Neural cell (in vitro differentiated cells): ENCODE measurements around the gene BTBD17. TPM values are rescaled to one million over a fixed set of nuclear protein-coding genes. Genes with fewer than 3 reads are reported as not detected.

Source experiments
- H2AFZ ChIP-seq: fragments of 200-600, 300-800 bp; sonication (generic), shearing (Covaris generic); 2 replicates; pipeline ENCODE4 v1.6.0; 2014; ENCODE audit warnings: low read depth, mild to moderate bottlenecking, antibody characterized with exemption, low read length, moderate library complexity
- H3F3A ChIP-seq: fragments of 200-600 bp; shearing (Covaris generic); 2 replicates; pipeline ENCODE4 v1.6.1; 2016; ENCODE audit warnings: mild to moderate bottlenecking, moderate library complexity, mixed read lengths, antibody characterized with exemption, low read length; ENCODE audit not compliant: insufficient read depth, poor library complexity, severe bottlenecking
- H3K27ac ChIP-seq: fragments of 200-600, 300-800 bp; sonication (generic), shearing (Covaris generic); 2 replicates; pipeline ENCODE4 v1.5.1; 2014; ENCODE audit warnings: mild to moderate bottlenecking, low read length, moderate library complexity
- H3K27me3 ChIP-seq: fragments of 300-800, 200-600 bp; sonication (generic), shearing (Covaris generic); 2 replicates; pipeline ENCODE4 v1.6.0; 2014; ENCODE audit warnings: mild to moderate bottlenecking, low read depth, low read length, moderate library complexity; ENCODE audit not compliant: insufficient read depth
- H3K36me3 ChIP-seq: fragments of 300-800, 200-600 bp; sonication (generic), shearing (Covaris generic); 2 replicates; pipeline ENCODE4 v1.5.1; 2014; ENCODE audit warnings: mild to moderate bottlenecking, antibody characterized with exemption, low read length, moderate library complexity; ENCODE audit not compliant: insufficient read depth
- H3K4me2 ChIP-seq: fragments of 300-800, 200-600 bp; sonication (generic), shearing (Covaris generic); 2 replicates; pipeline ENCODE4 v1.6.0; 2014; ENCODE audit warnings: mild to moderate bottlenecking, low read length
- H3K4me3 ChIP-seq: fragments of 300-800, 200-600 bp; sonication (generic), shearing (Covaris generic); 2 replicates; pipeline ENCODE4 v1.5.1; 2014; ENCODE audit warnings: mild to moderate bottlenecking, low read length, moderate library complexity
- H3K79me2 ChIP-seq: fragments of 200-600 bp; shearing (Covaris generic); replicated peaks from 2 replicates; pipeline ENCODE4 v1.6.0; 2014; ENCODE audit warnings: mild to moderate bottlenecking, low read length, moderate library complexity; ENCODE audit not compliant: insufficient read depth
- H3K9ac ChIP-seq: fragments of 300-800, 200-600 bp; sonication (generic), shearing (Covaris generic); 2 replicates; pipeline ENCODE4 v1.6.1; 2016; ENCODE audit warnings: mild to moderate bottlenecking, low read length, mixed read lengths
- H3K9me2 ChIP-seq: fragments of 200-600 bp; shearing (Covaris generic); 2 replicates; pipeline ENCODE4 v1.6.1; 2016; ENCODE audit warnings: mild to moderate bottlenecking, low read length, mixed read lengths; ENCODE audit not compliant: insufficient read depth
- H3K9me3 ChIP-seq: fragments of 200-600, 300-800 bp; sonication (generic), shearing (Covaris generic); 2 replicates; pipeline ENCODE4 v1.6.1; 2016; ENCODE audit warnings: mild to moderate bottlenecking, mixed run types, low read length, moderate library complexity, mixed read lengths
- H4K20me1 ChIP-seq: fragments of 200-600 bp; shearing (Covaris generic); 2 replicates; pipeline ENCODE4 v1.6.1; 2016; ENCODE audit warnings: mild to moderate bottlenecking, mixed run types; ENCODE audit not compliant: insufficient read depth
- CTCF ChIP-seq: fragments of 450-650 bp; IDR thresholded peaks from 2 replicates; pipeline ENCODE4 v1.5.1; 2014; ENCODE audit warnings: antibody characterized with exemption, mild to moderate bottlenecking, moderate library complexity; ENCODE audit not compliant: poor library complexity, severe bottlenecking
- EP300 ChIP-seq: fragments of 450-650 bp; conservative IDR thresholded peaks from 2 replicates; pipeline ENCODE4 v1.6.1; 2014; ENCODE audit warnings: antibody characterized with exemption, mild to moderate bottlenecking, moderate library complexity; ENCODE audit not compliant: poor library complexity, severe bottlenecking
- EZH2 ChIP-seq: fragments of 200-600, 300-800 bp; shearing (Covaris generic), sonication (generic); IDR thresholded peaks from 2 replicates; pipeline ENCODE4 v1.6.1; 2014; ENCODE audit warnings: antibody characterized with exemption, low read length, borderline replicate concordance, mild to moderate bottlenecking; ENCODE audit not compliant: insufficient read depth, poor library complexity, severe bottlenecking
- MXI1 ChIP-seq: fragments of 450-650 bp; conservative IDR thresholded peaks from 2 replicates; pipeline ENCODE4 v1.6.1; 2014; ENCODE audit warnings: antibody characterized with exemption, mild to moderate bottlenecking; ENCODE audit not compliant: poor library complexity, severe bottlenecking
- POLR2AphosphoS5 ChIP-seq: IDR thresholded peaks from 2 replicates; pipeline ENCODE4 v1.6.1; 2012
- RAD21 ChIP-seq: fragments of 450-650 bp; conservative IDR thresholded peaks from 2 replicates; pipeline ENCODE4 v1.6.1; 2014; ENCODE audit warnings: antibody characterized with exemption, mild to moderate bottlenecking, moderate library complexity
- REST ChIP-seq: IDR thresholded peaks from 2 replicates; pipeline ENCODE4 v1.6.1; 2012; ENCODE audit warnings: borderline replicate concordance
- SMC3 ChIP-seq: fragments of 450-650 bp; conservative IDR thresholded peaks from 2 replicates; pipeline ENCODE4 v1.6.1; 2014; ENCODE audit warnings: antibody characterized with exemption, mild to moderate bottlenecking, moderate library complexity; ENCODE audit not compliant: poor library complexity
- TAF1 ChIP-seq: IDR thresholded peaks from 2 replicates; pipeline ENCODE4 v1.6.1; 2012; ENCODE audit warnings: low read depth
- polyA plus RNA-seq: library from polyadenylated mRNA; depleted of rRNA; stranded (reverse); fragments of >200 nt; gene quantifications from 2 replicates; pipeline ENCODE4 v1.2.3, GENCODE V29; 2014

BTBD17 gene
- polyA plus RNA-seq, 1 donor from 2014 or later = 5.3 TPM

GRCh38 chr17:74357466-74357809 lies 4.2 kb downstream of the BTBD17 start:
- Histone ChIP-seq H3K4me2 (no peak overlapping the region), H4K20me1 (no peaks in the 10 kb centered on the region), H3K4me3 (no peak overlapping the region), H3K9me2 (no peaks in the 10 kb centered on the region), H3K27ac (no peak overlapping the region), H2AFZ (no peak overlapping the region), H3K9ac (no peak overlapping the region), H3K79me2 (no peaks in the 10 kb centered on the region), H3F3A (no peaks in the 10 kb centered on the region), H3K36me3 (no peaks in the 10 kb centered on the region), H3K9me3 (no peaks in the 10 kb centered on the region), H3K27me3 (peaks cover 10% of the 10 kb centered on the region)
- TF ChIP-seq TAF1 = no peak
- no peak for TF ChIP-seq EZH2
- TF ChIP-seq EP300 = no peak
- no peak for TF ChIP-seq REST
- TF ChIP-seq POLR2AphosphoS5 = no peak
- no peak for TF ChIP-seq CTCF
- TF ChIP-seq RAD21 = no peak
- TF ChIP-seq MXI1 = no peak
- TF ChIP-seq SMC3 = no peak

GRCh38 chr17:74356646-74357465 lies 4.8 kb downstream of the BTBD17 start:
- Histone ChIP-seq H3K9me3 (no peaks in the 10 kb centered on the region), H3F3A (no peaks in the 10 kb centered on the region), H3K9ac (no peak overlapping the region), H3K36me3 (no peaks in the 10 kb centered on the region), H3K27me3 (peaks cover 16% of the 10 kb centered on the region), H3K27ac (no peak overlapping the region), H3K79me2 (no peaks in the 10 kb centered on the region), H3K4me2 (no peak overlapping the region), H3K9me2 (no peaks in the 10 kb centered on the region), H4K20me1 (no peaks in the 10 kb centered on the region), H2AFZ (no peak overlapping the region), H3K4me3 (no peak overlapping the region)
- TF ChIP-seq SMC3 (no peak), EP300 (no peak), REST (no peak), RAD21 (no peak), TAF1 (no peak), POLR2AphosphoS5 (no peak), CTCF (no peak), EZH2 (no peak), MXI1 (no peak)
